IMR-90 (cell line): Measurements from ENCODE around the gene S100B. TPM values are rescaled to one million over a fixed set of nuclear protein-coding genes. Genes with fewer than 3 reads are reported as not detected.

Experiments used
- ATAC-seq: fragments of 200-7000 bp; cut with Tn5 transposase; 2 replicates; pipeline ENCODE4 v1.9.1; 2020; ENCODE audit warnings: low read depth, mild to moderate bottlenecking, moderate library complexity
- BruUV-seq: library from RNA; stranded (reverse); fragments of 400-500 nt; replicated peaks from 2 replicates; lab custom pipeline; 2021; lab: Mats Ljungman, UMichigan
- CTCF ChIA-PET: fragments of 300-600 bp; formaldehyde crosslinking; extraction: SDS; loops from one replicate; lab custom pipeline; 2021; ENCODE audit warnings: antibody characterized with exemption; lab: Yijun Ruan, JAX
- POLR2A ChIA-PET: fragments of 300-600 bp; sonication (Branson Sonifier 250); formaldehyde crosslinking; loops from one replicate; lab custom pipeline; 2022; ENCODE audit warnings: antibody characterized with exemption; ENCODE audit not compliant: unreplicated experiment; lab: Charles Lee
- DNase-seq: peaks from one replicate; pipeline ENCODE4 v3.0.0; 2013
- H2AFZ ChIP-seq: replicated peaks from 2 replicates; pipeline ENCODE3; 2013; ENCODE audit warnings: low read length, mild to moderate bottlenecking; ENCODE audit not compliant: poor library complexity
- H2AK5ac ChIP-seq: 2 replicates; pipeline ENCODE4 v1.6.1; 2013; ENCODE audit warnings: low read depth, low read length, inconsistent platforms
- H2AK9ac ChIP-seq: replicated peaks from 2 replicates; pipeline ENCODE3; 2013; ENCODE audit warnings: mild to moderate bottlenecking, low read depth, low read length, moderate library complexity; ENCODE audit not compliant: poor library complexity
- H2BK120ac ChIP-seq: 2 replicates; pipeline ENCODE4 v1.6.1; 2013; ENCODE audit warnings: low read depth, low read length, inconsistent platforms
- H2BK15ac ChIP-seq: 3 replicates; pipeline ENCODE4 v1.6.1; 2013; ENCODE audit warnings: low read depth, low read length, inconsistent platforms
- H2BK20ac ChIP-seq: 2 replicates; pipeline ENCODE4 v1.6.1; 2013; ENCODE audit warnings: low read depth, mild to moderate bottlenecking, inconsistent platforms, low read length, moderate library complexity
- H2BK5ac ChIP-seq: 2 replicates; pipeline ENCODE4 v1.6.1; 2013; ENCODE audit warnings: mild to moderate bottlenecking, low read depth, low read length, inconsistent platforms; ENCODE audit not compliant: poor library complexity, severe bottlenecking
- H3K14ac ChIP-seq: replicated peaks from 2 replicates; pipeline ENCODE4 v1.6.1; 2013; ENCODE audit warnings: low read depth, low read length, inconsistent platforms
- H3K18ac ChIP-seq: 2 replicates; pipeline ENCODE4 v1.6.1; 2013; ENCODE audit warnings: low read depth, low read length, control low read depth
- H3K23ac ChIP-seq: 2 replicates; pipeline ENCODE4 v1.6.1; 2013; ENCODE audit warnings: low read depth, low read length, inconsistent platforms
- H3K27ac ChIP-seq: 2 replicates; pipeline ENCODE4 v1.5.1; 2013; ENCODE audit warnings: mild to moderate bottlenecking, control low read depth, low read length; ENCODE audit not compliant: insufficient read depth
- H3K27me3 ChIP-seq: 2 replicates; pipeline ENCODE4 v1.6.1; 2013; ENCODE audit warnings: low read length; ENCODE audit not compliant: control insufficient read depth, insufficient read depth
- H3K36me3 ChIP-seq: 2 replicates; pipeline ENCODE4 v1.6.1; 2013; ENCODE audit warnings: low read length, mixed read lengths; ENCODE audit not compliant: control insufficient read depth, insufficient read depth
- H3K4ac ChIP-seq: 2 replicates; pipeline ENCODE4 v1.6.1; 2013; ENCODE audit warnings: low read depth, low read length, inconsistent platforms
- H3K4me1 ChIP-seq: 2 replicates; pipeline ENCODE4 v1.6.1; 2013; ENCODE audit warnings: low read length, mixed read lengths; ENCODE audit not compliant: control insufficient read depth, insufficient read depth
- H3K4me2 ChIP-seq: 2 replicates; pipeline ENCODE4 v1.6.1; 2013; ENCODE audit warnings: low read depth, mild to moderate bottlenecking, control low read depth, low read length, moderate library complexity
- H3K4me3 ChIP-seq: 2 replicates; pipeline ENCODE4 v1.5.1; 2013; ENCODE audit warnings: low read depth, mild to moderate bottlenecking, control low read depth, low read length, moderate library complexity; ENCODE audit not compliant: insufficient read depth
- H3K56ac ChIP-seq: 2 replicates; pipeline ENCODE4 v1.6.1; 2013; ENCODE audit warnings: low read length, inconsistent platforms; ENCODE audit not compliant: insufficient read depth; ENCODE audit errors: extremely low read depth
- H3K79me1 ChIP-seq, 2 experiments: 2 replicates each; pipeline ENCODE4 v1.6.1; 2013; ENCODE audit warnings: low read length in 2 of 2, inconsistent platforms in 1 of 2, low read depth in 1 of 2
- H3K9ac ChIP-seq: 2 replicates; pipeline ENCODE4 v1.6.1; 2013; ENCODE audit warnings: low read depth, low read length, control low read depth
- H3K9me1 ChIP-seq: 2 replicates; pipeline ENCODE4 v1.6.1; 2013; ENCODE audit warnings: low read length, inconsistent platforms; ENCODE audit not compliant: insufficient read depth
- H3K9me3 ChIP-seq: 2 replicates; pipeline ENCODE4 v1.6.1; 2013; ENCODE audit warnings: low read length; ENCODE audit not compliant: control insufficient read depth, insufficient read depth
- H4K20me1 ChIP-seq: 2 replicates; pipeline ENCODE4 v1.6.1; 2013; ENCODE audit warnings: low read length, inconsistent platforms; ENCODE audit not compliant: insufficient read depth
- H4K5ac ChIP-seq: 2 replicates; pipeline ENCODE4 v1.6.1; 2013; ENCODE audit warnings: mild to moderate bottlenecking, low read depth, low read length, control low read depth
- H4K8ac ChIP-seq, 2 experiments: 2 replicates each; pipeline ENCODE4 v1.6.1; 2013; ENCODE audit warnings: low read depth in 2 of 2, low read length in 2 of 2, control low read depth in 1 of 2, inconsistent platforms in 1 of 2
- H4K91ac ChIP-seq: 2 replicates; pipeline ENCODE4 v1.6.1; 2013; ENCODE audit warnings: low read depth, low read length, inconsistent platforms; ENCODE audit not compliant: insufficient read depth
- BHLHE40 ChIP-seq: fragments of 150-350 bp; IDR thresholded peaks from 2 replicates; pipeline ENCODE4 v1.6.1; 2016; ENCODE audit warnings: mild to moderate bottlenecking, low read depth, low read length
- CEBPB ChIP-seq: IDR thresholded peaks from 2 replicates; pipeline ENCODE4 v1.6.1; 2012; ENCODE audit warnings: low read depth, low read length, improper control_type of control experiment
- CHD1 ChIP-seq: IDR thresholded peaks from 2 replicates; pipeline ENCODE4 v1.6.1; 2012; ENCODE audit warnings: low read depth, low read length, improper control_type of control experiment
- FOS ChIP-seq: fragments of 150-350 bp; IDR thresholded peaks from 2 replicates; pipeline ENCODE4 v1.6.1; 2016; ENCODE audit warnings: low read depth, low read length
- MAFK ChIP-seq: IDR thresholded peaks from 2 replicates; pipeline ENCODE4 v1.6.1; 2012; ENCODE audit warnings: low read depth, low read length, improper control_type of control experiment
- MXI1 ChIP-seq: IDR thresholded peaks from 2 replicates; pipeline ENCODE4 v1.6.1; 2012; ENCODE audit warnings: low read depth, mild to moderate bottlenecking, low read length, moderate library complexity, borderline replicate concordance
- NFE2L2 ChIP-seq: fragments of 150-350 bp; IDR thresholded peaks from 2 replicates; pipeline ENCODE4 v1.6.1; 2016; ENCODE audit warnings: low read depth, mild to moderate bottlenecking, low read length
- POLR2A ChIP-seq: IDR thresholded peaks from 2 replicates; pipeline ENCODE4 v1.6.1; 2012; ENCODE audit warnings: mild to moderate bottlenecking, low read depth, low read length
- RAD21 ChIP-seq: IDR thresholded peaks from 2 replicates; pipeline ENCODE4 v1.6.1; 2012; ENCODE audit warnings: low read length, improper control_type of control experiment
- RCOR1 ChIP-seq: IDR thresholded peaks from 2 replicates; pipeline ENCODE4 v1.6.1; 2012; ENCODE audit warnings: mild to moderate bottlenecking, low read length, improper control_type of control experiment; ENCODE audit not compliant: insufficient replicate concordance
- RFX5 ChIP-seq: IDR thresholded peaks from 2 replicates; pipeline ENCODE4 v1.8.0; 2012; ENCODE audit warnings: low read depth, mild to moderate bottlenecking, low read length, moderate library complexity
- SMC3 ChIP-seq: fragments of 150-350 bp; IDR thresholded peaks from 2 replicates; pipeline ENCODE4 v1.6.1; 2016; ENCODE audit warnings: low read depth, mild to moderate bottlenecking, antibody characterized with exemption, low read length, moderate library complexity
- USF2 ChIP-seq: fragments of 150-350 bp; IDR thresholded peaks from 2 replicates; pipeline ENCODE4 v1.6.1; 2017; ENCODE audit warnings: mild to moderate bottlenecking, antibody characterized with exemption, low read length, low read depth
- WGBS, 2 experiments: methylation state at CpG; one replicate each; pipeline versions ENCODE4 v1.1.5 to v1.1.7; 2013; ENCODE audit warnings: missing lambda C conversion rate in 2 of 2; ENCODE audit not compliant: insufficient read length in 1 of 2; ENCODE audit errors: extremely low coverage in 2 of 2; 5-methylcytosine and 5-hydroxymethylcytosine counted together
- dilution Hi-C: fragments of 300-500 bp; cut with HindIII; formaldehyde crosslinking; loops from one replicate; pipeline ENCODE4 v1.14.3; 2018; ENCODE audit warnings: low sequenced_read_pairs; ENCODE audit not compliant: unreplicated experiment
- in situ Hi-C: fragments of 300-500 bp; cut with MboI; formaldehyde crosslinking; loops from 3 replicates; pipeline ENCODE4 v1.14.3; 2019; ENCODE audit warnings: low sequenced_read_pairs, inconsistent platforms, mixed read lengths
- intact Hi-C: fragments of 100-400 bp; cut with micrococcal nuclease; formaldehyde crosslinking; loops from 2 replicates; pipeline ENCODE4 v1.10.0; 2022
- polyA plus RNA-seq, 3 experiments: library from polyadenylated mRNA; depleted of rRNA; stranded (reverse); fragments of >200 nt; gene quantifications; 2 replicates each; pipeline ENCODE4 v1.2.3, GENCODE V29; 2012; ENCODE audit warnings: low replicate concordance in 1 of 3
- total RNA-seq: library from RNA; depleted of rRNA; stranded (reverse); fragments of >200 nt; gene quantifications from 2 replicates; pipeline ENCODE4 v1.2.3, GENCODE V29; 2012

Gene S100B
- total and polyA plus RNA-seq, 2 of the 4 experiments (the other 2 are of a cell fraction), result 0.18 to 0.26 TPM

DNA sequence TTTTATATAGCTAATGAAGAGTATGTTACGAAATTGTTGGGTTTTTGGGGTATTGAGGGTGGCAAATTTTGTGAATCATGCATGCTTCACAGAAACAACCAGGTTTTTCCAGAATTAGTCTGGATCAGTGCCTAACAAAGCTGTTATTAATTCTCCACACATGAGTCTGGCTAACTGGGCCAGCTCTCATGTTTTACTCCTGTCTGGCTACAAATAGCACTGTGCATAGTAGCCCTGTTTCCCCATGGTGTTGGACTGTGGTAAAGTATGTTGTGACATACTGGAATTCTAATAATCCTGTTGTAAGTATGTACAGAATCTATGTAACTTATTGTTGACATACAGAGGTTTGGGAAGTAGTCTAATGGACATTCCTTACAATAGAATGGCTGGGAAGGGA lies 35.8 kb downstream of the S100B start:
- peaks cover 47% of the 10 kb centered on the region for H3K36me3 ChIP-seq
- dilution Hi-C loops, result no loop called here

More for the DNA sequence above, 35.8 kb downstream of the S100B start:
- Histone ChIP-seq H3K4me1 (no peaks in the 10 kb centered on the region), H3K27me3 (no peaks in the 10 kb centered on the region), H4K20me1 (no peaks in the 10 kb centered on the region), H3K56ac (no peak overlapping the region), H2AK5ac (no peak overlapping the region), H3K4ac (no peak overlapping the region), H4K5ac (no peak overlapping the region), H4K8ac (no peak overlapping the region), H2BK15ac (no peak overlapping the region), H2BK5ac (no peak overlapping the region), H2AK9ac (no peak overlapping the region), H4K91ac (no peak overlapping the region), H3K27ac (no peak overlapping the region), H2BK120ac (no peak overlapping the region), H3K23ac (no peak overlapping the region; the same call in 1 of the 2 replicates), H3K14ac (no peak overlapping the region), H3K4me3 (no peak overlapping the region), H2AFZ (no peak overlapping the region), H3K18ac (no peak overlapping the region), H3K9me3 (peaks cover 10% of the 10 kb centered on the region), H3K4me2 (no peak overlapping the region), H3K9ac (no peak overlapping the region), H2BK20ac (no peak overlapping the region), H3K79me1 (no peaks in the 10 kb centered on the region), H3K9me1 (peaks cover under 1% of the 10 kb centered on the region; the same call in 1 of the 2 replicates)
- ATAC-seq (no peak; the same call in 1 of the 2 replicates), DNase-seq (peak; percentile 1)
- in situ Hi-C loops (no loop called here), intact Hi-C loops (no loop called here)
- BruUV-seq, result TSS peak; percentile 64
- POLR2A ChIA-PET, result no interaction called here
- TF ChIP-seq USF2 (no peak), RAD21 (no peak), FOS (no peak), MAFK (no peak), BHLHE40 (no peak), POLR2A (no peak), SMC3 (no peak), CEBPB (no peak), CHD1 (no peak), MXI1 (no peak), RCOR1 (no peak), RFX5 (no peak), NFE2L2 (no peak)
- CTCF ChIA-PET, result no interaction called here
- no CpG with 5 or more reads among the region's 1 CpG for WGBS, 2 experiments
